Tibial nerve (tissue), 4 donors: Measurements from ENCODE around the gene SLC17A8.

Experiments used
- CTCF ChIP-seq, 5 experiments: fragments of 200-600 bp in 3 of 5; fragments of 450-650 bp in 2 of 5; sonication (generic) in 3 of 5; IDR thresholded peaks; one replicate each; pipeline ENCODE4 v1.5.1; 2016 to 2019; ENCODE audit warnings: antibody characterized with exemption in 5 of 5, mild to moderate bottlenecking in 3 of 5, moderate library complexity in 2 of 5
- EP300 ChIP-seq, 2 donors: sonication (generic); formaldehyde crosslinking; IDR thresholded peaks; one replicate each; pipeline ENCODE4 v1.6.1; 2017; ENCODE audit warnings: antibody characterized with exemption in 2 of 2, mild to moderate bottlenecking in 1 of 2
- POLR2A ChIP-seq, 2 donors: fragments of 450-650 bp; IDR thresholded peaks; one replicate each; pipeline ENCODE4 v1.6.1; 2017; ENCODE audit warnings: antibody characterized with exemption in 2 of 2, mild to moderate bottlenecking in 2 of 2, moderate library complexity in 2 of 2

- TF ChIP-seq POLR2A (IDR thresholded peaks at IDR 0.05), result no peak
- TF ChIP-seq CTCF (IDR thresholded peaks at IDR 0.05), result no peak
- TF ChIP-seq EP300 (IDR thresholded peaks at IDR 0.05), result no peak
Observed at GRCh38 chr12:100381379-100381778, 24.5 kb downstream of the SLC17A8 start.
